Measurements from ENCODE around the gene PLEKHG4.

Gene PLEKHG4

DNA sequence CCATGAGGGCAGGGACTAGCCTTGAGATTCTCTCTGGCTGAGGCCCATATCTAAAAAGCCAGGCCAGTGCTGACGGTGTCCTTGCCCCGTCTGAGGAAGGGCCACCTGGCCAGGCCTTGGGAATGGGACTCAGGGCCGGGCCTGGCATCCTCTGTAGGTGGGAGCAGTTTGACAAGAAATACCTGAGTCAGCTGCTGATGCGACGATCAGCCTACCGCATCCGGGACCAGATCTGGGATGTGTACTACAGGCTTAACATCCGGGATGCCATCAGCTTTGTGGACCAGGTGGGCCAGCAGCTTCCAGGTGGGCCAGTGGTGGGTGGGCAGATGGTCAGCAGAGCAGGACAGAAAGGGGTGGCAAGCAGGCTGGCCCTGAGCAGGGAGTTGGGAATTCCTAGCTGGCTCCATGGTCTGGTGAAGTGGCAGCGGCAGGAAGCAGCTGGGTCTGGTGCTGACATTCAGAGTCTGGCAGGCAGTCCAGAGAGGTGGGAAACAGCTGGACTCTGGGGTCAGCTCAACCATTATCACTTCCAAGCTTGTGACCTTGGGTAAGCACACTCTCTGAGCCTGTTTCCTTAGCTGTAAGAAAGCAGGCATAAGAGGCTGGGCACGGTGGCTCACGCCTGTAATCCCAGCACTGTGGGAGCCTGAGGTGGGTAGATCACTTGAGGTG is 21.0 kb upstream of the PLEKHG4 start:
- FAIRE-seq (no peak), DNase-seq (ENCODE audit: insufficient read length, low spot score) (no peak)
- TF ChIP-seq, protein P1, sequence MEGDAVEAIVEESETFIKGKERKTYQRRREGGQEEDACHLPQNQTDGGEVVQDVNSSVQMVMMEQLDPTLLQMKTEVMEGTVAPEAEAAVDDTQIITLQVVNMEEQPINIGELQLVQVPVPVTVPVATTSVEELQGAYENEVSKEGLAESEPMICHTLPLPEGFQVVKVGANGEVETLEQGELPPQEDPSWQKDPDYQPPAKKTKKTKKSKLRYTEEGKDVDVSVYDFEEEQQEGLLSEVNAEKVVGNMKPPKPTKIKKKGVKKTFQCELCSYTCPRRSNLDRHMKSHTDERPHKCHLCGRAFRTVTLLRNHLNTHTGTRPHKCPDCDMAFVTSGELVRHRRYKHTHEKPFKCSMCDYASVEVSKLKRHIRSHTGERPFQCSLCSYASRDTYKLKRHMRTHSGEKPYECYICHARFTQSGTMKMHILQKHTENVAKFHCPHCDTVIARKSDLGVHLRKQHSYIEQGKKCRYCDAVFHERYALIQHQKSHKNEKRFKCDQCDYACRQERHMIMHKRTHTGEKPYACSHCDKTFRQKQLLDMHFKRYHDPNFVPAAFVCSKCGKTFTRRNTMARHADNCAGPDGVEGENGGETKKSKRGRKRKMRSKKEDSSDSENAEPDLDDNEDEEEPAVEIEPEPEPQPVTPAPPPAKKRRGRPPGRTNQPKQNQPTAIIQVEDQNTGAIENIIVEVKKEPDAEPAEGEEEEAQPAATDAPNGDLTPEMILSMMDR (IDR thresholded peaks at IDR 0.05; ENCODE audit: insufficient read depth, missing control alignments), result no peak

DNA sequence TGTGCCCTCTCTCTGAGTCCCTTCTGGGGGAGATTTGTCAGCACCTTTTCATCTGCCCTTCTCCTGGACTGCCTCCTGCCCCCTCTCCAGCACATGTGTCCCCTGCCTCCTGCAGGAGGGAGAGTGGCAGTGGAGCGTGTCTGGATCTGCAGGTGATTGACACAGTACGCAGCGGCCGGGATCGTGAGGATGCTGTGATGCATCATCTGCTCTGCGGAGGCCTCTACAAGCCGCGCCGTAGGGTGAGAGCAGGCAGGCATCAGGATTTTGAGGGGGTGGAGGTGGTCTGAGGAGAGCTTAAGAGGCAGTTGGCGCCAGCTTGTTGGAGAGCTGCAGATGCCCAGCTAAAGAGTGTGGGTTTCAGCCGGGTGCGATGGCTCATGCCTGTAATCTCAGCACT is 19.6 kb upstream of the PLEKHG4 start:
- FAIRE-seq (no peak), DNase-seq (ENCODE audit: insufficient read length, low spot score) (no peak)
- TF ChIP-seq, protein P1 (IDR thresholded peaks at IDR 0.05; ENCODE audit: insufficient read depth, missing control alignments), result no peak

DNA sequence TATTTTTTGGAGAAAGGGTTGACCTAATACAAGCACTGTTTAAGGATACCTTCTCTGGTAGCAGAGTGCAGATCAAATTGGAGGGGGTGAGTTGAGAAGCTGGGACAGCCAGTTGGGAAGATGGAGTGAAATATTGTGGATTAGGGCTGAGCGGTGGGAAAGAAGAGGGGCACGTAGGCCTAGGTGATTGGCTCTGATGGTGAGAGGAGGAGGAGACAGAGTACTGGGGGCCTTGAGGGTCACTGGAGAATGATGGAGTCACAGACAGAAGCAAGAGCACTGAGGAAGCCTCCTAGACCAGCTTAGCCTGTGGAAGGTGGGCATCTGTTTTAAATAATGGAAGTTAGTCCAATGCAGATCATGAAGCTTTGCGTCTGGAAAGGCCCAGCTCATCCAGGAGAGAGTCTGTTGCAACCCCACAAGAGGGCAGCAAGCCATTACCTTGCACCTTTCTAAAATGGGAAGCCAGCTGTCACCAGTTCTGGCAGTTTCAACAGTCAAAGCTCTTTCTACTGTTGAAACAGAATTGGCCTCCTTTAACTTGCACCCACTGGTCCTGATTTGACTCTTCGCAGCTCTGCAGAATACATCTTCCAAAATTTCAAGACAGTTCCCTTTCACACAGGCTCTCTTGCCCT is 18.8 kb upstream of the PLEKHG4 start:
- FAIRE-seq, result no peak
- TF ChIP-seq, protein P1 (IDR thresholded peaks at IDR 0.05; ENCODE audit: insufficient read depth, missing control alignments), result peak; percentile 52
- DNase-seq (ENCODE audit: insufficient read length, low spot score), result no peak

DNA sequence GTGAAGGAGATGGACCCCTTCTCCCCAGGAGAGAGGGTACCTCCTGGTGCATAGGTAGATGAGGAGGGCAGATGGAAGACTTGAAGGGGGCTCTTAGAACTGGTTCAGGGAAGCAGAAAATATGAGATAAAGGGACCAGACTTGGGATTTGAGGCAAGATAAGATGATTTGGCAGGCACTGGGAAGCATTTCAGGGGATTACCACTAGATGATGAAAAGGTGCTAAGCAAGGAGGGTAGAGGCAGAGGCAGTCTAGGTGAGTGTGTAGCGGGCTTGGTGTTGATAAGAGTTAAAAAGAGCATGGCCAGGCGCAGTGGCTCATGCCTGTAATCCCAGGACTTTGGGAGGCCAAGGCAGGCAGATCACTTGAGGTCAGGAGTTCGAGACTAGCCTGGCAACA is 16.1 kb upstream of the PLEKHG4 start:
- TF ChIP-seq, protein P1 (IDR thresholded peaks at IDR 0.05; ENCODE audit: insufficient read depth, missing control alignments), result no peak
- FAIRE-seq (no peak), DNase-seq (ENCODE audit: insufficient read length, low spot score) (no peak)

DNA sequence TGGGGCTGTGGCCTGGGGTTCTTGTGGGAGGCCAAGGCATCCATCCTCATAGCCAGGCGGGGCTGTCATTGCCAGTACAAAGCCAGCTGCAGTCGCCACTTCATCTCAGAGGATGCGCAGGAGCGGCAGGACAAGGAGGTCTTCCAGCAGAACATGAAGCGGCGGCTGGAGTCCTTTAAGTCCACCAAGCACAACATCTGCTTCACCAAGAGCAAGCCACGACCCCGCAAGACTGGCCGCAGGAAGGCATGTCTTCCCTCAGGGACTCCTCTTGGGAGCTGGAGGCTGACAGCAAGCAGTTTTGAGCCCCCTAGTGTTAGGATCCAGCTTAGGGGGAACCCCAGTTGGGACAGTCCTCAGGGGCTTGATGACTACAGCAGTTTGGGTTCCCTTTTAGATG is 15.1 kb upstream of the PLEKHG4 start:
- no peak for DNase-seq (ENCODE audit: insufficient read length, low spot score)
- TF ChIP-seq, protein P1 (IDR thresholded peaks at IDR 0.05; ENCODE audit: insufficient read depth, missing control alignments), result peak; percentile 11
- FAIRE-seq, result no peak

DNA sequence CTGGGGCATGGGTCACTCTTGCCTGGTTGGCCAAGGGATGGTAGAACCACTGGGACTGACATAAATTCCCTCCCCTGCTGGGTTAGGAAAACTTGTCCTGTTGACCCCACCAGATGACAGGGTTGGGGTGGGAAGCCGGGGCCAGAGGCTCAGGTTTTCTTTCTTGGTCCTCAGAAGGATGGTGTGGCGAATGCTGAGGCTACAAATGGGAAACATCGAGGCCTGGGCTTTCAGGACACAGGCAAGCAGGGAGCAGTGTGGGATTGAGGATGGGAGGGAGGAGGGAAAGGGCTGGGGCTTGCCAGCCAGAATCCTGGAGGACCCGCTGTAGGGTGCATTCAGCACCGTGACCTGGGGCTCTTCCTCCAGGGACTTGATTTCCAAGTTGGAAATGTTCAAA is 14.5 kb upstream of the PLEKHG4 start:
- no peak for DNase-seq (ENCODE audit: insufficient read length, low spot score)
- FAIRE-seq, result no peak
- TF ChIP-seq, protein P1 (IDR thresholded peaks at IDR 0.05; ENCODE audit: insufficient read depth, missing control alignments), result no peak

DNA sequence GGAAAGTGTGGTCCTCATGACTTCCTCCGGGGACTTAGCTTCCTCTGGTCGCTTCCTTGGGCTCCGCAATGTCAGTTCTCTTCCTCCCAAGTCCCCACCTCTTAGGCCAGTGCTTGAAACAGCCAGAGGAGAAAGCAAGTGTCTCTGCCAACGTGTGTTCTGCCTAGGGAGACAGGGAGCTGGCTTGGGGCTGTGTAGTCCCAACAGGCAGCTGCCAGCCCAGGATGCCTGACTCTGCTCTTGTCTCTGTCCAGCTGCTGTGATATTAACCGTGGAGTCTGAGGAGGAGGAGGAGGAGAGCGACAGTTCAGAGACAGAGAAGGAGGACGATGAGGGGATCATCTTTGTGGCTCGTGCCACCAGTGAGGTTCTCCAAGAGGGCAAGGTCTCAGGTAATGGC is 13.5 kb upstream of the PLEKHG4 start:
- DNase-seq (ENCODE audit: insufficient read length, low spot score), result no peak
- TF ChIP-seq, protein P1 (IDR thresholded peaks at IDR 0.05; ENCODE audit: insufficient read depth, missing control alignments), result no peak
- FAIRE-seq, result no peak

All from D721Med (cell line).